ENCODE measurements around the gene TESK1.

TESK1 gene

GRCh38 chr9:35616681-35617459 lies 11.8 kb downstream of the TESK1 start:
- Histone ChIP-seq H3K36me3 (ENCODE audit: insufficient read depth, low read length) (no peaks in the 10 kb centered on the region), H3K79me2 (ENCODE audit: control insufficient read depth, insufficient read depth, low read length, unreplicated experiment) (no peaks in the 10 kb centered on the region), H3K27ac (ENCODE audit: low read depth, low read length) (no peak overlapping the region), H3K4me3 (ENCODE audit: low read depth, low read length) (peak overlapping the region; percentile 42; the same call in 1 of the 2 replicates), H3K27me3 (ENCODE audit: insufficient read depth, low read length) (peaks cover 37% of the 10 kb centered on the region), H2AFZ (ENCODE audit: low read length, unreplicated experiment) (peak overlapping the region; percentile 4), H3K4me1 (ENCODE audit: control insufficient read depth, insufficient read depth, low read length, unreplicated experiment) (no peaks in the 10 kb centered on the region)

DNA sequence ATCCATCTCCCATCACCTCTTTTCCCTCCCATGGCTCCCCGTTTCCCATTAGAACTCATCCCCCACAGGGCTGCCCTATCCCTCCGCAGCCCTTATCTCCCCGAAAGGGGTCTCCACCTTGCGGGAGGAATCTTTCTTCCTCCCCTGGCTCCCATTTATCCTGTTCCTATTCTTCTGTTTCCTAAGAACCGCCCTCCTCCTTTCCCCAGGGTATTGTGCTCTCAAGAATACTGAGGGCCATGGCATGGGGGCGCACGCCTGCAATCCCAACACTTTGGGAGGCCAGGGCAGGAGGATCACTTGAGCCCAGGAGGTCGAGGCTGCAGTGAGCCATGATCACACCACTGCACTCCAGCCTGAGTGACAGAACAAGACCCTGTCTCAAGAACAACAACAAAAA lies 12.5 kb downstream of the TESK1 start:
- H3K4me1 ChIP-seq (ENCODE audit: control insufficient read depth, insufficient read depth, low read length, unreplicated experiment) = no peaks in the 10 kb centered on the region
- peak overlapping the region; percentile 4 for H2AFZ ChIP-seq (ENCODE audit: low read length, unreplicated experiment)
- H3K27ac ChIP-seq (ENCODE audit: low read depth, low read length) = no peak overlapping the region
- H3K79me2 ChIP-seq (ENCODE audit: control insufficient read depth, insufficient read depth, low read length, unreplicated experiment) = no peaks in the 10 kb centered on the region
- H3K4me3 ChIP-seq (ENCODE audit: low read depth, low read length) = peak overlapping the region; percentile 42; the same call in 1 of the 2 replicates
- no peaks in the 10 kb centered on the region for H3K36me3 ChIP-seq (ENCODE audit: insufficient read depth, low read length)
- H3K27me3 ChIP-seq (ENCODE audit: insufficient read depth, low read length) = peaks cover 37% of the 10 kb centered on the region

DNA sequence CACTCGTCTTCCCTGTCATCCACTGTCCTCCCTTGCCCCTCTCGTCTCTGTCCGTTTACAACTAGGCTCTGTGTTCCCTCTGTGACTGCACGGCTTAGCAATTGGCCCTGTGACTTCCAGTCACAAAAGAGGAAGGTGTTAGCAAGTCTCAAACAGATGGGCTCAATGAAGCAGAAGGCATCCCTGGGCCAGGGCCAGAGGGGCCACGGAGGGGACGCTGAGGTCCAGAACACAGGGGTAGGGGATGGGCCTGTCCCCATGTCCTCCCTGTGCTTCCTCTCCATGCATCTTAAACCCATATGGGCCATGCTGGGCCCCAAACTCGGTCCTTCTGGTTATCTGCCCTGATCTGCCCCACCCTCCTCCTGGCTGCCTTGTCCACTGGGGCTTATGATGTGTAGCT lies 13.3 kb downstream of the TESK1 start, which contains the start of gene CD72:
Gene CD72 (minus strand): TSS at position 89 of the 403 bp plus-strand sequence. CDS start 110 bp downstream, outside the sequence.
- H2AFZ ChIP-seq (ENCODE audit: low read length, unreplicated experiment) = peak within 1 kb of the TSS; percentile 4
- no peaks in the 10 kb centered on the region for H3K36me3 ChIP-seq (ENCODE audit: insufficient read depth, low read length)
- no peak within 1 kb of the TSS for H3K27ac ChIP-seq (ENCODE audit: low read depth, low read length)
- no peaks in the 10 kb centered on the region for H3K79me2 ChIP-seq (ENCODE audit: control insufficient read depth, insufficient read depth, low read length, unreplicated experiment)
- H3K4me3 ChIP-seq (ENCODE audit: low read depth, low read length) = peak within 1 kb of the TSS; percentile 42; the same call in 1 of the 2 replicates
- H3K4me1 ChIP-seq (ENCODE audit: control insufficient read depth, insufficient read depth, low read length, unreplicated experiment) = no peaks in the 10 kb centered on the region
- peaks cover 37% of the 10 kb centered on the region for H3K27me3 ChIP-seq (ENCODE audit: insufficient read depth, low read length)

- H3K27ac ChIP-seq (ENCODE audit: low read depth, low read length) = no peak overlapping the region
- no peaks in the 10 kb centered on the region for H3K4me1 ChIP-seq (ENCODE audit: control insufficient read depth, insufficient read depth, low read length, unreplicated experiment)
- H3K4me3 ChIP-seq (ENCODE audit: low read depth, low read length) = no peak overlapping the region
- H3K36me3 ChIP-seq (ENCODE audit: insufficient read depth, low read length) = no peaks in the 10 kb centered on the region
- H3K79me2 ChIP-seq (ENCODE audit: control insufficient read depth, insufficient read depth, low read length, unreplicated experiment) = no peaks in the 10 kb centered on the region
- H2AFZ ChIP-seq (ENCODE audit: low read length, unreplicated experiment) = no peak overlapping the region
- peaks cover 37% of the 10 kb centered on the region for H3K27me3 ChIP-seq (ENCODE audit: insufficient read depth, low read length)
Measured at GRCh38 chr9:35618854-35619799, 14.1 kb downstream of the TESK1 start.

DNA sequence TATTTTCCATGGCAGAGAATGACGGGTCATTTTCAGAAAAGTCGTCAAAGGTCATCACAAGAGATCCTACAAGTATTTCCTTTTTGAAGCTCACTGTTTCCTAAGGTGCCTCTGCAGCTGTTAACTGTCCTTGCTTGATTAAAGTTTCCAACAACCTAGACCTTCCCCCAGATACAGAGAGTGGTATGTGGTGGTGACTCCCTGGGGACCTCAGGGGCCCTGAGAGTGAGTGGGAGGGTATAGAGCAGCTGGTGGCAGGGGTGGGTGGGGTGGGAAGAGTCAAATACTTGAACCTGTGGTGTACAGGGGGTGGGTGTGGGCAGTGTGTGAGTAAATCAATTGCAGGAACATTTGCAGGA lies 14.7 kb downstream of the TESK1 start:
- H3K27ac ChIP-seq (ENCODE audit: low read depth, low read length) = no peak overlapping the region
- H3K4me1 ChIP-seq (ENCODE audit: control insufficient read depth, insufficient read depth, low read length, unreplicated experiment) = no peaks in the 10 kb centered on the region
- H3K79me2 ChIP-seq (ENCODE audit: control insufficient read depth, insufficient read depth, low read length, unreplicated experiment) = no peaks in the 10 kb centered on the region
- H3K4me3 ChIP-seq (ENCODE audit: low read depth, low read length) = no peak overlapping the region
- no peaks in the 10 kb centered on the region for H3K36me3 ChIP-seq (ENCODE audit: insufficient read depth, low read length)
- peaks cover 32% of the 10 kb centered on the region for H3K27me3 ChIP-seq (ENCODE audit: insufficient read depth, low read length)
- H2AFZ ChIP-seq (ENCODE audit: low read length, unreplicated experiment) = no peak overlapping the region

DNA sequence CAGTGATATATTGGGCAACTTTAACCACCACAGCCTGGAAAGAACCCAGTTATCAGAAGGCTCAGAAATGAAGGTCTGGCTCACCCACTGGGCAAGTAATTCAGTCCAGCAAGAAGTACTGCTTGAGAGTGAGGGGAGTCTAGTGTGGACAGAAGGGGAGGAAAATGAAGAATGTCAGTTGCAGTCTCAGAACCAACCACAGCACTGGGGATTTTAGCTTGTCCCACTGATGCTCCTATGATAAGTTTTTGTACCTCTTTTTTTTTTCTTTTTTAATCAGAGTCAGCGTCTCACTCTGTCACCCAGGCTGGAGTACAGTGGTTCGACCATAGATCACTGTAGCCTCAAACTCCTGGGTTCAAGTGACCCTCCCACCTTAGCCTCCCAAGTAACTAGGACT lies 22.5 kb downstream of the TESK1 start:
- H3K36me3 ChIP-seq (ENCODE audit: insufficient read depth, low read length) = no peaks in the 10 kb centered on the region
- no peaks in the 10 kb centered on the region for H3K27me3 ChIP-seq (ENCODE audit: insufficient read depth, low read length)
- H3K27ac ChIP-seq (ENCODE audit: low read depth, low read length) = no peak overlapping the region
- no peaks in the 10 kb centered on the region for H3K4me1 ChIP-seq (ENCODE audit: control insufficient read depth, insufficient read depth, low read length, unreplicated experiment)
- H2AFZ ChIP-seq (ENCODE audit: low read length, unreplicated experiment) = no peak overlapping the region
- no peak overlapping the region for H3K4me3 ChIP-seq (ENCODE audit: low read depth, low read length)
- no peaks in the 10 kb centered on the region for H3K79me2 ChIP-seq (ENCODE audit: control insufficient read depth, insufficient read depth, low read length, unreplicated experiment)

GRCh38 chr9:35628389-35628991 lies 23.4 kb downstream of the TESK1 start:
- H3K27me3 ChIP-seq (ENCODE audit: insufficient read depth, low read length) = no peaks in the 10 kb centered on the region
- H3K4me1 ChIP-seq (ENCODE audit: control insufficient read depth, insufficient read depth, low read length, unreplicated experiment) = no peaks in the 10 kb centered on the region

DNA sequence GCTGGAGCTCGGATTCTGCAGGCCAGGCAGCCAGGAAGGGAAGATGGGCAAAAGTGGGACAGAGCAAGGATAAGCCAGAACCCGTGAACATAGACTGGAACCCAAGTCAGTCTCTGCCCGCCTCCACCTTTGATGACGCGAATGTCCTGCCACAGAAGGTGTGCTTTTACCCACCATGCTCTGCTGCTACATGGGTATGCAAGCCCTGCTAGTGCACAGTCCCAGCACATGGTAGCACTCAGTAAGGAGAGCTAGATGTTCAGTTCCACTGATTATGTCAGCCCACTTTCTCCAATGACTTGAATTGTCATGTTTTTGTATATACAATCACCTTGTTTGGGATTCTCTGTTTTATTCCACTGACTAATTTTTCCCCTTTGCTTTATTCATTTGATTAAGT lies 24.5 kb downstream of the TESK1 start:
- no peak overlapping the region for H2AFZ ChIP-seq (ENCODE audit: low read length, unreplicated experiment)
- H3K27me3 ChIP-seq (ENCODE audit: insufficient read depth, low read length) = no peaks in the 10 kb centered on the region
- no peaks in the 10 kb centered on the region for H3K36me3 ChIP-seq (ENCODE audit: insufficient read depth, low read length)
- no peaks in the 10 kb centered on the region for H3K79me2 ChIP-seq (ENCODE audit: control insufficient read depth, insufficient read depth, low read length, unreplicated experiment)
- H3K4me3 ChIP-seq (ENCODE audit: low read depth, low read length) = no peak overlapping the region
- H3K27ac ChIP-seq (ENCODE audit: low read depth, low read length) = no peak overlapping the region
- no peaks in the 10 kb centered on the region for H3K4me1 ChIP-seq (ENCODE audit: control insufficient read depth, insufficient read depth, low read length, unreplicated experiment)

More at GRCh38 chr9:35628389-35628991, 23.4 kb downstream of the TESK1 start:
- Histone ChIP-seq H2AFZ (ENCODE audit: low read length, unreplicated experiment) (no peak overlapping the region), H3K27ac (ENCODE audit: low read depth, low read length) (no peak overlapping the region), H3K4me3 (ENCODE audit: low read depth, low read length) (no peak overlapping the region), H3K79me2 (ENCODE audit: control insufficient read depth, insufficient read depth, low read length, unreplicated experiment) (no peaks in the 10 kb centered on the region), H3K36me3 (ENCODE audit: insufficient read depth, low read length) (no peaks in the 10 kb centered on the region)

GRCh38 chr9:35635730-35636129 lies 30.7 kb downstream of the TESK1 start:
- Histone ChIP-seq H3K4me1 (ENCODE audit: control insufficient read depth, insufficient read depth, low read length, unreplicated experiment) (no peaks in the 10 kb centered on the region), H3K27me3 (ENCODE audit: insufficient read depth, low read length) (no peaks in the 10 kb centered on the region), H2AFZ (ENCODE audit: low read length, unreplicated experiment) (no peak overlapping the region)

GRCh38 chr9:35636135-35636876 lies 31.2 kb downstream of the TESK1 start:
- Histone ChIP-seq H3K36me3 (ENCODE audit: insufficient read depth, low read length) (no peaks in the 10 kb centered on the region), H3K4me3 (ENCODE audit: low read depth, low read length) (no peak overlapping the region), H3K4me1 (ENCODE audit: control insufficient read depth, insufficient read depth, low read length, unreplicated experiment) (no peaks in the 10 kb centered on the region), H2AFZ (ENCODE audit: low read length, unreplicated experiment) (no peak overlapping the region), H3K79me2 (ENCODE audit: control insufficient read depth, insufficient read depth, low read length, unreplicated experiment) (no peaks in the 10 kb centered on the region), H3K27ac (ENCODE audit: low read depth, low read length) (no peak overlapping the region), H3K27me3 (ENCODE audit: insufficient read depth, low read length) (no peaks in the 10 kb centered on the region)

More at GRCh38 chr9:35635730-35636129, 30.7 kb downstream of the TESK1 start:
- H3K27ac ChIP-seq (ENCODE audit: low read depth, low read length) = no peak overlapping the region
- no peak overlapping the region for H3K4me3 ChIP-seq (ENCODE audit: low read depth, low read length)
- H3K36me3 ChIP-seq (ENCODE audit: insufficient read depth, low read length) = no peaks in the 10 kb centered on the region
- H3K79me2 ChIP-seq (ENCODE audit: control insufficient read depth, insufficient read depth, low read length, unreplicated experiment) = no peaks in the 10 kb centered on the region
